ENCODE results near the gene LRRK1.

LRRK1 gene

GRCh38 chr15:101100593-101101442, 181.7 kb downstream of the LRRK1 start:
- no peak for DNase-seq

DNA sequence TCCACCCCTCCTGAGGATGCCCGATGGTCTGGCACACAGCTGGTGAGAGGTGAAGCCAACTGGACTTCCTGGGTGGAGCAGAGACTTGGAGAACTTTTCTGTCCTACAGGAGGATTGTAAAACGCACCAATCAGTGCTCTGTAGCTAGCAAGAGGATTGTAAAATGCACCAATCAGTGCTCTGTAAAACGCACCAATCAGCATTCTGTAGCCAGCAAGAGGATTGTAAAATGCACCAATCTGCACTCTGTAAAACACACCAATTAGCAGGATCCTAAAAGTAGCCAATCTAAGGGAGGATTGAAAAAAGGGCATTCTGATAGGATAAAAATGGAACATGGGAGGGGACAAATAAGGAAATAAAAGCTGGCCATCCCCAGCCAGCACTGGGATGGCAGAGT, 182.5 kb downstream of the LRRK1 start:
- no peak for DNase-seq

GRCh38 chr15:101102746-101103145, 183.6 kb downstream of the LRRK1 start:
- no peak for DNase-seq

DNA sequence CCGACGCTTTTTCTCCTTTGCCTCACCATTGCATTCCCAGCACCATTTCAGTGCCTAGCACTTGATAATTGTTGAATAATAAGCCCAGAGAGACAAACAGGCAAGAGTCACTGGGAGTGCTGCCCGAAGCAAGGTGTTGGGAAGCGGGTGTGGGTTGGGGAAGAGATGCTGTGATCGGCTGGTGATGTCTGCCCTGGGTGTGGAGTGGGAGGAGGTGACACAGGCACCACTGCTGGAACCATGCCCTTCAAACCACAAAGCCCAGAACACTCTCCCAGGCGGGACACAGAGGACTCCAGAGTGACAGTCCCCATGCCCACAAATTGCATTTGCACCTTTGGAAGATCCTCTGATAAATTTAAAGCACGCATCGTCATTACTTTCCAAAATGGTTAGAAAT, 184.4 kb downstream of the LRRK1 start:
- no peak for DNase-seq

GRCh38 chr15:101104141-101104540, 185.0 kb downstream of the LRRK1 start:
- no peak for DNase-seq

GRCh38 chr15:101105059-101105891, 186.1 kb downstream of the LRRK1 start:
- DNase-seq: no peak

DNA sequence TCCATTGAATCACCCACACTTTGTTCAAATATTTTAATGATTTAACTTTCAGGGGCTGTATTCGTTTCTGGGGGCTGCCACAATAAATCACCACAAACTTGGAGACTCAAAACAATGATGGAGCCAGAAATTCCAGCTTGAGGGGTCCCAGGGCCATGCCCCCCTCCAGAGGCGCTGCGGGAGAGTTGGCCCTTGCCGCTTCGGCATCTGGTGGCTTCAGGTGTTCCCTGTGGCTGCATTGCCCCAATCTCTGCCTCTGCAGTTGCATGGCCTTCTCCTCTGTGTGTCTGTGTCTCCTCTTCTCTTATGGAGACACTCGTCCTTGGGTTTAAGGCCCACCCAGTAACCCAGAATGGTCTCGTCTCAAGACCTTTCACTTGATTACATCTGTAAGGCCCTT, 187.9 kb downstream of the LRRK1 start:
- DNase-seq: no peak

DNA sequence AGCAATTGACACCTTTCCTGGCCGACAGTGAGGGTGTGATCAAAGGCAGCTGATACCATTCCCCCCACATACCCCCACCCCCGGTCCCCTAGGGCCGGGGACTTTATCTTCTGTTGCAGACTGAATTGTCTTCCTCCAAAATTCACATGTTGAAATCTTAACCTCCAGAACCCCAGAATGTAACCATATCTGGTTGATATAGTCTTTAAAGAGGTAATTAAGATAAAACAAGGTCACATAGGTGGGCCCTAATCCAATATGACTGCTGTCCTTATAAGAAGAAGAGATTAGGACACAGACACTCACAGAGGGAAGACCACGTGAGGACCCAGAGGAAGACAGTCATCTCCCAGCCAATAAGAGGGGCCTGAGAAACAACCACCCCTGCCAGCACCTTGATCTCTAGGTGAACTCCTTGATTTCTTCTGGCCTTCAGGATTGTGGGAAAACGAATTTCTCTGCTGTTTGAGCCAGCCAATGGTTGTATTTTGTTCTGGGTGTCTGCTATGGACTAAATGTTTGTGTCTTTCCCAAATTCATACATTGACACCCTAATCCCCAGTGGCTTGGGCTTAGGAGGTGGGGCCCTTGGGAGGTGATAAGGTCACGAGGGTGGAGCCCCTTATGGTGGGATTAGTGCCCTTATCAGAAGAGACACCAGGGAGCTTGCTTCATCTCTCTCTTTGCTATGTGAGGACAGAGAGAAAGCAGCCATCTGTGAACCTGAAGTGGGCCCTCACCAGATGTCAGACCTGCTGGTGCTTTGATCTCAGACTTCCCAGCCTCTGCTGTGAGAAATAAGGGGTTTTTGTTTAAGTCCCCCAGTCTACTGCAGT, 188.7 kb downstream of the LRRK1 start:
- no peak for DNase-seq

DNA sequence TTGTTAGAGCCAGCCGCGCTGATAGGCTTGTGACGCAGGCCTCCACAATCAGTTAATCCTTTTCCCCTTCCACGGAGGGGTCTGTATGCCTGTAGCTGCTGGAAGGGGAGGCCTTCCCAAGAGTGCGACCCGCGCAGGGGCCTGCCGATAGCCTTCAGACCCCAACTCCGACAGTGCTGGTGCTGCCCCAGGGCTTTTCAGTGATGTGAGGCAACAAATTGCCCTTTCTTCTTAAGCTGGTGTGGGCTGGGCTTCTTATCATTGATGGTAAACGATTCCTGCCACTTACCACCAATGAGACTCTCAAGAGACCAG, 189.3 kb downstream of the LRRK1 start:
- no peak for DNase-seq

DNA sequence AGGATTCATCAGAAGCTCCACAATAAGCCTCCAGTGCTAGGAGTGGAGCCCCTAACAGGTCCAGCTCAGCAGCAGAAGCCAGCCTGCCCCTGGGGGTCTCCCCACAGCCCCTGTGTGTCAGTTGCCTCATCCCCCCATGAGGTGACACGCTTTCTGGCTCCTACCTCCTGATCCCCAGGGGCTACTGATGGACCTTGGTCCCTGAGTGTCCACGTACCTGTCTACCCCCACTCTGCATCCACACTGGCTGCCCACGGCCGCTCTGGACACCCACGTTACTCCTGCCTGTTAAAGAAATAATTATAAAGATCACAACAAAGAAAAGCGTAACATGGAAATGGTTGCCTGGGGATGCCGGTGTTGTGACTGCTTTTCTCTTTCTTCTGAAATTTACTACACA, 189.6 kb downstream of the LRRK1 start:
- DNase-seq: no peak

- DNase-seq: no peak
Measured at GRCh38 chr15:101110681-101111569, 191.8 kb downstream of the LRRK1 start.

- DNase-seq: no peak
Measured at GRCh38 chr15:101111570-101112262, 192.6 kb downstream of the LRRK1 start.

DNA sequence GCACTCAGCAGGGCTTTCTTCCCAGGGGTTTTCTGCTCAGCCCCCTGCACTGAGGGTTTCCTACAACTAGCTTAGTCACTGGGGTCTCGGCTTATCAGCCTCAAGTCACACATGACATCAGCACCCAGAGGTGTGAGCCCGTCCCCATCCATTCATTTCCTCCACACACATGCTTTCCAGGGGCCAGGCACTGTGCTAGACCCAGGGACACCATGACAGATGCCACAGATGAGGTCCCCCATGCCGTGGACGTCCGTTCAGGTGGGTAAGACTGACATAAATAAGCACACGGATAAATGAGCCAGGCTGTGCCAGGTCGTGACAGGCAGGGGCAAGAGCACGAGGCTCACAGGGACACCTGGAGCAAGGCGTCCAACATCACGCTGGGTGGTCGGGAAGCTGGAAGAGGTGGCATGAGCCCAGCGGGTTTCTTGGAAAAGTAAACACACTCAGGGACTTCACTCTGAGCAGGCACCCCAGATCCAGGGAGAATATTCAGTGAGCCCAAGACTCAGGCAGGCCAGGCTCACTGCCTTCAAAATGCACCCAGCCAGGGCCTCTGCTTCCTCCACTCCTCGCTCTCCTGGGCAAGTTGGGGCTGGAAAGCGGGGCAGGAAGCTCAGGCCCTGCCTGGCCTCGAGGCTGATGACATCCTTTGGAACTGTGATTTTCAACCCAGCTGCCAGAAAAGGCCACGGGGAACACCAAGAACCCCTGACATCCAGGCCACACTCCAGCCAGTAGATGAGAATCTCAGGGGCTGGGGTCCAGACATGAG, 193.4 kb downstream of the LRRK1 start:
- DNase-seq: no peak

GRCh38 chr15:101113114-101114005, 194.2 kb downstream of the LRRK1 start:
- no peak for DNase-seq

DNA sequence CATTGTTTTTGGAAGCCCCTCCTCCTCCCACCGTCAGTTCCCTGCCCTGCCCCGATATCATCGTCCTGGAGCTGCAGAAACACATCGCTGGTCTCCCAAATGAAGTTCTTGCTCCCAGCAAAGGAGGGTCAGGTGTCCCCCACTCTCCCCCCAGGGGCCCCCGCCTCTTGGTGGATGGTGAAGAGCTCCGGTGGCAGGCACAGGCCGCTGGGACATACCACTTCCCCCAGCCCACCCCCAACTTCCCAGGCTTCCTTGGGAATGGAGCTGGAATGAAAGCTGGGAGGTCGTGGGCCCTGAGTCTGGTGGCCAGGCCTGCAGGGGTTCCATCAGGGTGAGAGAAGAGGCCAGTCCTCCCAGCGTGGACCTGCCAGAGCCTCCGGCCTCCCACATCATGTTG, 195.0 kb downstream of the LRRK1 start:
- DNase-seq: no peak

- DNase-seq: no peak
Measured at GRCh38 chr15:101114610-101115009, 195.5 kb downstream of the LRRK1 start.

- DNase-seq: no peak
Measured at GRCh38 chr15:101115393-101115785, 196.2 kb downstream of the LRRK1 start.

GRCh38 chr15:101115786-101116680, 196.9 kb downstream of the LRRK1 start:
- no peak for DNase-seq

DNA sequence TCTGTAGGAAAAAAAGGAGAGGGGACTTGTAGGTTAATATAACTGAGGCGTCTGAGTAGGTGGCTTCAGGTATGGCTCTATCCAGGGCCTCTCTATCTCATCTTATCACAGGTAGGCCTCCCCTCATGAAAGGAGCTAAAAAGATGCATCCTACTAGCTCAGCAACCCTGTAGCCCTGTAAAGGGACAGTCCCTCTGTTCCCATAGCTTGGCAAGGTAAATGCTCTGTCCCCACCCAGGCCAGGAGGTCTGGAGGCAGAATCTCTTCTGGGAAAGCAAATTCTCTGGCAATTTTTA, 197.5 kb downstream of the LRRK1 start:
- no peak for DNase-seq
